Right atrium auricular region (tissue), 2 donors: ENCODE data around the gene COX6B1. TPM values are rescaled to one million over a fixed set of nuclear protein-coding genes. Genes with fewer than 3 reads are reported as not detected.

Experiments used
- DNase-seq: peaks from one replicate; pipeline ENCODE4 v3.0.0-alpha.2; 2019; ENCODE audit warnings: low spot score
- H3K27ac ChIP-seq, 2 donors: fragments of 200-600 bp; sonication (generic); 1 replicate in 1 of 2; 2 replicates in 1 of 2; pipeline ENCODE4 v1.5.1; 2016 to 2019
- H3K27me3 ChIP-seq, 2 donors: fragments of 200-600 bp; sonication (generic); one replicate each; pipeline versions ENCODE4 v1.5.1 to v1.6.0; 2017 to 2019
- H3K36me3 ChIP-seq: fragments of 200-600 bp; sonication (generic); one replicate; pipeline ENCODE4 v1.5.1; 2016
- H3K4me1 ChIP-seq, 2 donors: fragments of 200-600 bp; sonication (generic); one replicate each; pipeline versions ENCODE4 v1.5.1 to v1.6.0; 2017 to 2019
- H3K4me3 ChIP-seq, 2 donors: fragments of 200-600 bp; sonication (generic); 1 replicate in 1 of 2; 2 replicates in 1 of 2; pipeline ENCODE4 v1.5.1; 2017 to 2019; ENCODE audit warnings: mild to moderate bottlenecking in 1 of 2, moderate library complexity in 1 of 2
- H3K9me3 ChIP-seq, 2 donors: fragments of 200-600 bp; sonication (generic); one replicate each; pipeline ENCODE4 v1.5.1; 2019
- total RNA-seq, 2 donors: library from RNA; depleted of rRNA; stranded (reverse); fragments of >200 nt; gene quantifications; one replicate each; pipeline ENCODE4 v1.1.0, GENCODE V29; 2016
- TF ChIP-seq, protein P1 (sequence below), 2 donors: fragments of 200-600 bp; sonication (generic); IDR thresholded peaks; one replicate each; pipeline ENCODE4 v1.5.1; 2019; ENCODE audit warnings: antibody characterized with exemption in 2 of 2

COX6B1 gene
- total RNA-seq, 2 donors from 2014 or later: 1,397 to 1,663 TPM

DNA sequence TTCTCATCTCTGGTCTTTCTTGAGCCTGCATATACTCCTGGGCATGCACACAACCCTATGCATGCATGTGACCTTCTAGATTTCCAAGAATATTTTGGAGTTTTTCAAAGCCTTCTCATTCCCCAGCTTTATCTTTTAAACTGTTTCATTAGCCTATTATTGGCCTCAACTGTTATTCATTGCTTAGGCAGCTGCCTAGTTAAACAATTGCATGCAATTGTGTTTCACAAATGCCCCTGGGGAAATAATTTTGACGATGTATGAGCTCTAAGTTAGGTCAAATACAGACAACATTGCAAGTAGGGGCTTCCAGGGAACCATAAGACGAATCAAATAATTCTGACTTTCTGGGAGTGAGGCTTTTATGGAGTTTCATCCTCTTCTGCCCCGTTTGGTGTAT lies 15.9 kb downstream of the COX6B1 start:
- no peak overlapping the region for H3K27ac ChIP-seq
- H3K9me3 ChIP-seq: no peaks in the 10 kb centered on the region
- TF ChIP-seq, protein P1, sequence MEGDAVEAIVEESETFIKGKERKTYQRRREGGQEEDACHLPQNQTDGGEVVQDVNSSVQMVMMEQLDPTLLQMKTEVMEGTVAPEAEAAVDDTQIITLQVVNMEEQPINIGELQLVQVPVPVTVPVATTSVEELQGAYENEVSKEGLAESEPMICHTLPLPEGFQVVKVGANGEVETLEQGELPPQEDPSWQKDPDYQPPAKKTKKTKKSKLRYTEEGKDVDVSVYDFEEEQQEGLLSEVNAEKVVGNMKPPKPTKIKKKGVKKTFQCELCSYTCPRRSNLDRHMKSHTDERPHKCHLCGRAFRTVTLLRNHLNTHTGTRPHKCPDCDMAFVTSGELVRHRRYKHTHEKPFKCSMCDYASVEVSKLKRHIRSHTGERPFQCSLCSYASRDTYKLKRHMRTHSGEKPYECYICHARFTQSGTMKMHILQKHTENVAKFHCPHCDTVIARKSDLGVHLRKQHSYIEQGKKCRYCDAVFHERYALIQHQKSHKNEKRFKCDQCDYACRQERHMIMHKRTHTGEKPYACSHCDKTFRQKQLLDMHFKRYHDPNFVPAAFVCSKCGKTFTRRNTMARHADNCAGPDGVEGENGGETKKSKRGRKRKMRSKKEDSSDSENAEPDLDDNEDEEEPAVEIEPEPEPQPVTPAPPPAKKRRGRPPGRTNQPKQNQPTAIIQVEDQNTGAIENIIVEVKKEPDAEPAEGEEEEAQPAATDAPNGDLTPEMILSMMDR (IDR thresholded peaks at IDR 0.05): no peak
- H3K36me3 ChIP-seq: peaks cover 71% of the 10 kb centered on the region
- H3K4me1 ChIP-seq: no peaks in the 10 kb centered on the region
- H3K27me3 ChIP-seq: no peaks in the 10 kb centered on the region
- no peak overlapping the region for H3K4me3 ChIP-seq
- DNase-seq: no peak

DNA sequence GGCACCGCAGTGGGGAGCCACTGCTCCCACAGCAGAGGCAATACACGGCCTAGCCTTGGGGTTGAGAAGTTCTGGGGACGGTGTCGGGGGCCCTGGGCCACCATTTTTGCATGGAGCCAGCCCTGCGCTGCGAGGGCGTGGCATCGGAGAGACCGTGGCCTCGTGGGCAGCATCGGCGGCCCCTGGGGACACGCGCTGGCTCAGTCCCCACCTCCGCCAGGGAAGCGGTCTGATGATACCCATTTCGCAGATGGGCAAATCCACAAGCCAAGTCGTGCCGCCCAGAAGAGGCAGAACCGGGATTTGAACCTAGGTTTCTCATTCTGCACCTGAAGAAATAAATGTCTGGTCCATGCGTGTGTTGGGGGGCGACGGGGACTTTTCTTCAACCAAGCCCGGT lies 17.0 kb downstream of the COX6B1 start:
- H3K4me1 ChIP-seq: no peaks in the 10 kb centered on the region
- no peak for DNase-seq
- H3K27me3 ChIP-seq: no peaks in the 10 kb centered on the region
- H3K36me3 ChIP-seq: peaks cover 60% of the 10 kb centered on the region
- no peak overlapping the region for H3K27ac ChIP-seq
- H3K9me3 ChIP-seq: no peaks in the 10 kb centered on the region
- no peak overlapping the region for H3K4me3 ChIP-seq
- TF ChIP-seq, protein P1 (IDR thresholded peaks at IDR 0.05): no peak

DNA sequence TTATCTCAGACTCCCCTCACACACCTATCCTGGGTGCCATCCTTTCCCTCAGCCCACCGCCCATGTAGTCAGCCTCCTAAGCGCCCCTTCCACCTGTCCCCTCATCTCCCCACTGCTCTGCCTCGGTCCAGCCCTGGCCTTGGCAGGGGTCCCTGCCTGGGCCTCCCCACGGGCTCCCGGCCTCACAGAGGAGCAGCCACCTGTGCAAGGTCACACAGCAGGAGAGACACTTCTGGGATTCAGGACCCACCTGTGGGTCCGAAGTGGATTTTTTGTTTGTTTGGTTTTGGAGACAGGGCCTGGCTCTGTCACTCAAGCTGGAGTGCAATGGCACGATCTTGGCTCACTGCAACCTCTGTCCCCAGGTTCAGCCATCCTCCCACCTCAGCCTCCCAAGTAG lies 17.5 kb downstream of the COX6B1 start:
- Histone ChIP-seq H3K9me3 (no peaks in the 10 kb centered on the region), H3K36me3 (peaks cover 55% of the 10 kb centered on the region), H3K27ac (no peak overlapping the region), H3K4me1 (no peaks in the 10 kb centered on the region), H3K4me3 (no peak overlapping the region), H3K27me3 (no peaks in the 10 kb centered on the region)
- DNase-seq: no peak
- TF ChIP-seq, protein P1 (IDR thresholded peaks at IDR 0.05): no peak

DNA sequence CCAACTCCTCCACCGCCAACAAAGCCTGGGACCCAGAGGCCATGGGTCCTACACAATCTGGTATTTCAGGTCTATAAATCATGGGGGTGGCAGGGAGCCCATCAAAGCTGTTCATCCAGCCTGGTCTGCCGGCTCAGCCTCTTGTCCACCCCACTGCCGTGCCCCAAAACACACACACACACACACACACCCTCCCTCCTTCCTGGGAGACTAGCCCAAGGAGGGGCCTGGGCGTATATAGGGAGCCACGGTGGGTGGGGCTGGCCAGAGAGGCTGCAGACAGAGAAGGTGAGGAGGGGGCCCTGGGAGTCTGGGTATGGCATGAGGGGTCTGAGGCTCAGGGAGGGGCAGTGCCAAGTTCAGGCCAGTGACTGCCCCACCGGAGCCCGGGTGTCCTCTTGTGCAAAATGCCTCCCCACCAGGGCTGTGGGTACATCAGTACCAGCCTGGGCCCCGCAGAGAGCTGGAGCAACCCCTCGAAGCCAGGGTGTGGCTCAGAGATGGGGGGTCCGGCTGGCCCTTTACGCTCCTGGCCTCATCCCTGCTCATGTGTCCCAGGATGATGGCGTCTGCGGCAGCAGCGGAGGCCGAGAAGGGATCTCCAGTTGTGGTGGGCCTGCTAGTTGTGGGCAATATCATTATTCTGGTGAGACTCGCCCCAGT lies 18.3 kb downstream of the COX6B1 start, which contains the start of gene UPK1A:
TSS of gene UPK1A (plus strand) at position 267 of the 663 bp plus-strand sequence. CDS start at position 563, 296 bp downstream.
- TF ChIP-seq, protein P1 (IDR thresholded peaks at IDR 0.05): no peak
- no peak within 1 kb of the TSS for H3K27ac ChIP-seq

DNA sequence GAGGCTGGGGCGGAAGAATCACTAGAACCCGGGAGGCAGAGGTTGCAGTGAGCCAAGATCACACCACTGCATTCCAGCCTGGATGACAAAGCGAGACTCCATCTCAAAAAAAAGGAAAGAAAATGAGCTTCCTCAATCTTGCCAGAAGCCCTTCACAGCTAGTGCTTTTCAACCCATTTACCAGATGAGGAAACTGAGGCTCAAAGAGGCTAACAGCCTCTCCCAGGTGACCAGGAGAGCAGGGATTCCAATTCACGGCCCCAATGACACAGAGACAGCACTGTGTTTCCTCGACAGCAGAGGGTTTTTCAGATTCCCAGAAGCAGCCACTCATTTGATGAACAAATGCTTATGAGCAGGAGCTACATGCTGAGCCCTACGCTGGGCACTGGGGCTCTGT lies 21.4 kb downstream of the COX6B1 start:
- peaks cover 0 to 9% of the 10 kb centered on the region in 2 donors for H3K27me3 ChIP-seq
- H3K9me3 ChIP-seq: no peaks in the 10 kb centered on the region
- peaks cover 15% of the 10 kb centered on the region for H3K36me3 ChIP-seq
- H3K4me3 ChIP-seq: no peak overlapping the region
- H3K27ac ChIP-seq: no peak overlapping the region
- TF ChIP-seq, protein P1 (IDR thresholded peaks at IDR 0.05): no peak
- DNase-seq: no peak
- peaks cover 0 to 9% of the 10 kb centered on the region in 2 donors for H3K4me1 ChIP-seq

More for the DNA sequence above, 18.3 kb downstream of the COX6B1 start, which contains the start of gene UPK1A:
- peaks cover 47% of the 10 kb centered on the region for H3K36me3 ChIP-seq
- DNase-seq: no peak
- no peak within 1 kb of the TSS for H3K4me3 ChIP-seq
- no peaks in the 10 kb centered on the region for H3K4me1 ChIP-seq
- H3K9me3 ChIP-seq: no peaks in the 10 kb centered on the region
- no peaks in the 10 kb centered on the region for H3K27me3 ChIP-seq

DNA sequence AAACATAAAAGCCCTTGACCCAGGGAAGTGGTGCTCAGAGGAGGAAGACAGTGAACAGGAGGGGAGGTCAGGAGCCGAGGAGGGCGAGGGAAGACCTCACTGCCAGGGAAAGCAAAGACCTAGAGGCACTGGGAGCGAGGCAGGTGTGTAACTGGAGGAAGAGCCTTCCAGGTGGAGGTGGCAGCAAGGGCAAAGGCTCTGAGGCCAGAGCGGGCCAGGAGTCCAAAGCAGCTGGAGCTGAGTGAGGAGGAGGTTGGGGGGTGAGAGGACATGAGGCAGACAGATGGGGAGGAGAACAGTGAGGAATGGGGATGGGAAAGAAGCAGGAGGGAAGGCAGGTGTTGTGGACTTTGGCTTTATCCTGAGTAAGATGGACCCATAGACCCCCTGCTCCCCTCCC lies 21.9 kb downstream of the COX6B1 start:
- Histone ChIP-seq H3K4me3 (no peak overlapping the region), H3K36me3 (peaks cover 11% of the 10 kb centered on the region), H3K9me3 (no peaks in the 10 kb centered on the region), H3K27ac (no peak overlapping the region), H3K4me1 (peaks cover 0 to 9% of the 10 kb centered on the region in 2 donors), H3K27me3 (peaks cover 0 to 9% of the 10 kb centered on the region in 2 donors)
- DNase-seq: no peak
- TF ChIP-seq, protein P1 (IDR thresholded peaks at IDR 0.05): no peak
